ENCODE measurements around the gene TSPAN2.

Gene TSPAN2

GRCh38 chr1:115078708-115079107 lies 10.6 kb downstream of the TSPAN2 start:
- no peaks in the 10 kb centered on the region for H3K9me3 ChIP-seq (ENCODE audit: low read length)
- no peak overlapping the region for H3K4me3 ChIP-seq (ENCODE audit: low read length)
- peaks cover 5% of the 10 kb centered on the region for H3K4me1 ChIP-seq (ENCODE audit: insufficient read depth, low read length)
- no peaks in the 10 kb centered on the region for H3K36me3 ChIP-seq (ENCODE audit: insufficient read depth, low read length)
- H3K27me3 ChIP-seq (ENCODE audit: insufficient read depth, low read length): peaks cover 2% of the 10 kb centered on the region
- no peak overlapping the region for H2AFZ ChIP-seq (ENCODE audit: low read depth, low read length)

DNA sequence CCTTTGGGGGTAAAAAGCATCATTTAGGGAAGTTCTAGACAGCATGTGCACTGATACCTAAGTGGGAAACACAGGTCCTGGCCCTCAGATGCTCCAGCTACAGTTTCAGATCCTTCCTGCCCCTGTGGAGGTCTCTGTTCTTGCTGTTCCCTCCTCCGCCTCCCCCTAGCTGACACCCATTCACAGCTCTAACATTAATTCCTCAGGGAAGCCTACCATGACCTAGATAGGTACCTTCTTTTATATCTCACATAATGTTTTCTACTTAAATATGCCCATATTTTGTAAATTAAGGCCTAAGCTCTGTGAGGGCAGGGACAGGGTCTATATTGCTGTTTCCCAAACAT lies 11.3 kb downstream of the TSPAN2 start:
- H3K4me3 ChIP-seq (ENCODE audit: low read length): no peak overlapping the region

DNA sequence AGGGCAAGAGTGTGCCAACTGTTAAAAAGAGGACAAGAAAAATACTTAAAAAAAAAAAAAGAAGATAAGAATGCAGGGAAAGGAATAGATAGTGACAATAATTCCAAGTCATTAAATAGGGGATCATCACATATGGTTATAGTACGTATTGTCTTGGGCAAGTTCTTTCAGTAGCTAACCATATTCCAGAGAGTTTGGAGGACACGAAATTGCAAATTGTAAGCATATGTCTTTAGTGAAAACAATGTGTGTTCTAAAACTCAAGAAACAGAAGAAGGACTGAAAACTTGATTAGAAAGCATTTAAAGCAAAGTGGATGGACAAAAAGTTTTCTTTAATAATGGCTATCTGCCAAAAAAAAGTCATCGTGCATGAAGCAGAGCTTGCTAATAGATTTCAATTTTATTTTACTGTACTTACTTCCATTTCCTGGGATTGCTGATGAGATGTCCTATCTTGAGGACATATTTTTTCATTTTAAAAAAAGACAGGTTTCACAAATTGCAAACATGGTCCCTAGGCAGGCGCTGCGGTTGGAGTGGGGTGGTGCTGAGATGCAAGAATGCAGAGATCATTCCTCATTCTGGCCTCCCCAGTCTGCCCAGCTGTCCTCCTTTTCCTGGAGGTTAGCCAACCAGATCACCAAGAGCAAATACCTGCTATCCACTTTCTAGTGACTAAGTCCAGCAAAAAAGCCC lies 11.9 kb downstream of the TSPAN2 start:
- H3K27me3 ChIP-seq (ENCODE audit: insufficient read depth, low read length): peaks cover 2% of the 10 kb centered on the region
- no peak overlapping the region for H3K4me3 ChIP-seq (ENCODE audit: low read length)
- H3K9me3 ChIP-seq (ENCODE audit: low read length): no peaks in the 10 kb centered on the region
- no peaks in the 10 kb centered on the region for H3K36me3 ChIP-seq (ENCODE audit: insufficient read depth, low read length)
- peaks cover 5% of the 10 kb centered on the region for H3K4me1 ChIP-seq (ENCODE audit: insufficient read depth, low read length)
- H2AFZ ChIP-seq (ENCODE audit: low read depth, low read length): no peak overlapping the region

More for the DNA sequence above, 11.3 kb downstream of the TSPAN2 start:
- no peaks in the 10 kb centered on the region for H3K9me3 ChIP-seq (ENCODE audit: low read length)
- H3K36me3 ChIP-seq (ENCODE audit: insufficient read depth, low read length): no peaks in the 10 kb centered on the region
- H3K4me1 ChIP-seq (ENCODE audit: insufficient read depth, low read length): peaks cover 5% of the 10 kb centered on the region
- H2AFZ ChIP-seq (ENCODE audit: low read depth, low read length): no peak overlapping the region
- H3K27me3 ChIP-seq (ENCODE audit: insufficient read depth, low read length): peaks cover 2% of the 10 kb centered on the region

DNA sequence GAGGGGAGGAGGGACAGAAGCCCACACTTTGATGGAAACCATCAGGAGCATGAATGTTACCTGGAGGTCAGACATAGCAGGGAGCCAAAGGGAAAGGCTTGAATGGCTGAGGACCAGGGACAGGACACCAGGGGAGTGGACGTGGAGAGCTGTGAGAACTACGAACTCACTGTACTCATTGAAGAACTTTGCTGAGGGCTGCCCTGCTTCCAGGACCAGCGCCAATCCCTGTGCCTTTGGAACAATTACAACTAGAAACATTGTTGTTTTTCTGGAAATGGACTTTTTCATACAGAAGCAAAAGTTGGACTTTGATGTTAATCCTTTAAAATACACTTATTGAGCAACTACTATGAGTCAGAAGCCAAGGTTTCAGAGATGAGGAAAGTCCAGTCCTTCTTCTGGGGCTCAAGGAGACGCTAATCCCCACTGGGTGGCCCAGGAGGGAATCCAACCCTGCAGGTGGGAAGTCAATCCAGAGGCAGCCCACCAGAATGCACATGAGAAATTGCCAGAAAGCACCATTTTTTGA lies 12.9 kb downstream of the TSPAN2 start:
- Histone ChIP-seq H3K4me1 (ENCODE audit: insufficient read depth, low read length) (peaks cover 5% of the 10 kb centered on the region), H3K9me3 (ENCODE audit: low read length) (no peaks in the 10 kb centered on the region), H3K36me3 (ENCODE audit: insufficient read depth, low read length) (no peaks in the 10 kb centered on the region)

DNA sequence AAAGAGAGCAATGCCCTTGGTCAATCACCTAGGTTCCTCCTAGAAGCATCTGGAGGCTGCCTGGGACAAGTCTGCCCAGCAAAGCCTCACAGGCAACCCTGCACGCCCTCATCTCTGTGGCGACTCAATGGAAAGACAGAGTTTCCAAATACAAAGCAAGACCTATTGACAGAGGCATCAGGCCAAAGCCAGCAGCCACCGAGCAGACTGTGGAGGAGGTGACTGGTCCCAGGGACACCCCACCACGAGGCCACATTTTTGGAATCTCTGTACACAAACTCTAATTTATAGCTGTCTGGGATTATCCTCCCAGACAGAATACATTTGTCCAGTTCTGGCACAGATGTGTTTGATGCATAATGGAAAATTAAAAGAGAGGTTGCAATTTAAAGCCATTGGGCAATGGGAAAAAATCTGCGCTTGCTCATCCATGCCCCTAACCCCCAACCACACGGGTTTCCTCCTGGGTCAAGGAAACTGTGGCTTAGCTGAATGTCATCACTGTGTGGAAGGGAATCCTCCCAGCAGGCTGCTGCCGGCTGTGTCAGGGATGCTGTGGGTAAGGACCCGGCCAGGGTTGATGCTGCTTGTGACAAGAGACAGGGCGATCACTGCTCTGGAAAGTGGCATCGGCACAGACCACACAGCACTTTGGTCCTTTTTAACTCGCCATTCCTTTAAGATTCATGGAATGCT lies 14.3 kb downstream of the TSPAN2 start:
- Histone ChIP-seq H3K27me3 (ENCODE audit: insufficient read depth, low read length) (peaks cover 2% of the 10 kb centered on the region), H2AFZ (ENCODE audit: low read depth, low read length) (no peak overlapping the region), H3K4me1 (ENCODE audit: insufficient read depth, low read length) (peaks cover 5% of the 10 kb centered on the region), H3K36me3 (ENCODE audit: insufficient read depth, low read length) (no peaks in the 10 kb centered on the region), H3K4me3 (ENCODE audit: low read length) (no peak overlapping the region), H3K9me3 (ENCODE audit: low read length) (no peaks in the 10 kb centered on the region)

More for the DNA sequence above, 12.9 kb downstream of the TSPAN2 start:
- Histone ChIP-seq H3K27me3 (ENCODE audit: insufficient read depth, low read length) (peaks cover 2% of the 10 kb centered on the region), H2AFZ (ENCODE audit: low read depth, low read length) (no peak overlapping the region), H3K4me3 (ENCODE audit: low read length) (no peak overlapping the region)

GRCh38 chr1:115073298-115074087 lies 15.8 kb downstream of the TSPAN2 start:
- Histone ChIP-seq H2AFZ (ENCODE audit: low read depth, low read length) (no peak overlapping the region), H3K4me3 (ENCODE audit: low read length) (no peak overlapping the region), H3K4me1 (ENCODE audit: insufficient read depth, low read length) (no peaks in the 10 kb centered on the region), H3K27me3 (ENCODE audit: insufficient read depth, low read length) (peaks cover 2% of the 10 kb centered on the region), H3K36me3 (ENCODE audit: insufficient read depth, low read length) (no peaks in the 10 kb centered on the region), H3K9me3 (ENCODE audit: low read length) (no peaks in the 10 kb centered on the region)

GRCh38 chr1:115071012-115071664 lies 18.2 kb downstream of the TSPAN2 start:
- Histone ChIP-seq H3K9me3 (ENCODE audit: low read length) (no peaks in the 10 kb centered on the region), H3K4me1 (ENCODE audit: insufficient read depth, low read length) (no peaks in the 10 kb centered on the region), H3K27me3 (ENCODE audit: insufficient read depth, low read length) (no peaks in the 10 kb centered on the region), H3K4me3 (ENCODE audit: low read length) (no peak overlapping the region), H2AFZ (ENCODE audit: low read depth, low read length) (no peak overlapping the region), H3K36me3 (ENCODE audit: insufficient read depth, low read length) (no peaks in the 10 kb centered on the region)

DNA sequence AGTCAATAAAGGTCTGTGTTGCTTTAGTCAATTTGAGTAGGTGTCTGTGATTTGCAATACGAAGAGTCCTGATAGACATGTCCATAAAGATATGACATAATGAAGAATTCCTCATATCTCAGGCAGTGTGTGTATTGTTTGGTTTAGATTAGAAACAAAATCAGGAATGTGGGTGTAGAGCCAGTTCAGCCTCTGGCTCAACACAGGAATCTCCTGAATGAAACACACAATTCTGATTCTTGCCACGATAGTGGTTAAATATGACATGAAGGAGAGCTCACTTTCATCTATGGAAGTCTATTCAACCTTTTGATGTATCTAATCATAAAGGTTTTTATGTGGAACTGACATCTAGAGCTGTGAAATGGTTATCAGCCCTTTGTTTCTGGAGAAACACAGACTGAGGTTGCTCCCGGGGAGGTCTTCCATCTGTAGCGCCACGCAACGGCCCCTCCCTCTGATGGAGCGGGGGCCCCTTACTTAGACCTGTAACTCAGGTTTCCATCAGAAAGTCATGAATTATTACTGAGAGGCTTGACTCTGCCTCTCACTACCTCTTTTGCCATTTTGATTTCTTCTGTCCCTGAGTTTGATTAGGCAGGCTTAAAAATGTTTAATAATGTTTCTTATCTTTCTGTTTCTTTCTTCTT lies 19.5 kb downstream of the TSPAN2 start:
- H2AFZ ChIP-seq (ENCODE audit: low read depth, low read length): no peak overlapping the region
- no peaks in the 10 kb centered on the region for H3K4me1 ChIP-seq (ENCODE audit: insufficient read depth, low read length)
- H3K4me3 ChIP-seq (ENCODE audit: low read length): no peak overlapping the region
- no peaks in the 10 kb centered on the region for H3K36me3 ChIP-seq (ENCODE audit: insufficient read depth, low read length)
- no peaks in the 10 kb centered on the region for H3K27me3 ChIP-seq (ENCODE audit: insufficient read depth, low read length)
- no peaks in the 10 kb centered on the region for H3K9me3 ChIP-seq (ENCODE audit: low read length)

DNA sequence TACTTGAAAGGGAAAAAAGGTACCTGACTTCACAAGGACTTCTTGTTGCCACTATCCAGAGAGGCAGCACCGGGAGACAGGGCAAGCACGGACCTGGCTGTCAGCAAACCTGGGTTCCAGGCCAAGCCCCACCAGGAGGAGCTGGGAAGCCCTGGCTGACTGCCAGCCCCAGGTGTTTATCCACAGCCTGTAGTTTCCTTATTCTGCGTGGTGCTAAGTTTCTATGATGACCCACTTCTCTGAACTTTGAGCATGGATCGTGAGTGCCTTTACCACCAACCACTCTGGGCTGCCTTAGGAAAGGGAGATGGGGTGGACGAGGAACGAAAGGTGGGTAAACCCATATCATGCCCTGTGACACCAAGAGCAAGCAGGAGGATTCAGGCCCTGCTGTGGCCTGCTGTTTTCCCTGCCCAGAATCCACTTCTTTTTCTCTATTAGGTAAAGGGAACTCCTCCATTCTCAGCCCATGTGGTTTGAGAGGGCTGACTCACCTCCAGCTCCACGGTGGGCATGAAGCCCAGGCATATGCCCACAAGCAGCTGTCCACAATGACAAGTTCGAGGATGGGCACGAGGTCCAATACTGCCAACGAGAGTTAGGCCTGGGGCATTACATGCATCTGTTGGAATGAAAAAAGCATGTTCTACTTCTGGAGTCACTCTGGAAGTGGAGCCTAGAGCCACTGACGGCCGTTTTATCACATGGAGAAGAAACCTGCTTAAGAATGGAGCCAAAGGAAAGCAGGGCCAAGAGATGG lies 20.3 kb downstream of the TSPAN2 start:
- Histone ChIP-seq H3K27me3 (ENCODE audit: insufficient read depth, low read length) (no peaks in the 10 kb centered on the region), H3K36me3 (ENCODE audit: insufficient read depth, low read length) (no peaks in the 10 kb centered on the region), H3K4me1 (ENCODE audit: insufficient read depth, low read length) (no peaks in the 10 kb centered on the region), H2AFZ (ENCODE audit: low read depth, low read length) (no peak overlapping the region), H3K9me3 (ENCODE audit: low read length) (no peaks in the 10 kb centered on the region), H3K4me3 (ENCODE audit: low read length) (no peak overlapping the region)

DNA sequence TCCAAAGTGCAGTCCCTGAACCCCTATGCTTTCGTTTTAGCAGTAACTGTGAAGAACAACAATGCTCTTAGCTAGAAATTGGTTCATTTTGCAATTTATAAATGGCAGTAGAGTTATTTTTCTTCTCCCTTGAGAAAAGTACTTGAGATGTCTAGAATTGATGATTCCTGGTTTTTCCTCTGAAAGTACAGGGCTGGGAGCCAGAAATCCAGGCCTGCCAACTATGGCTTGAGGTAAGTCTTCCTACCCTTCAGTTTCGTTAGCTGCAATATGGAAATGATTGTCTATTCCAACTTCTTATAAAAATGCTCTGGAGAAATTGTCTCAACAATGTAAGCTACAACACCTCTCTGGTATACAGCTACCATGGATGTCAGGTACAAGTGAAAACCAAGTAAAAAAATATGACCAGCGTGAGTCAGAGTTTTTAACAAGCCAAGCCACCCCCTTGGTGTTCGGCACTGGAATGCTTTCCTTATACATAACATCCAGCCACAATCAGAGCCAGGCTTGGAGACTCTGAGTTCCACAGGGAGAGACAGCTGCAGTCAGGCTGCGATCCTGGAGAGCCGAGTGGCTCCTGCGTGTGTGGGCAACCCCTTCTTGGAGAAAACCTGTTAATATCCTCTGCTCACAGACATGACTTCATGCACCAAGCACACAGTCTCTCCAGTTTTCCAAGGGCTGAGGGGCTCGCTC lies 22.0 kb downstream of the TSPAN2 start:
- no peaks in the 10 kb centered on the region for H3K4me1 ChIP-seq (ENCODE audit: insufficient read depth, low read length)
- H2AFZ ChIP-seq (ENCODE audit: low read depth, low read length): no peak overlapping the region
- H3K27me3 ChIP-seq (ENCODE audit: insufficient read depth, low read length): no peaks in the 10 kb centered on the region
- no peaks in the 10 kb centered on the region for H3K36me3 ChIP-seq (ENCODE audit: insufficient read depth, low read length)
- H3K4me3 ChIP-seq (ENCODE audit: low read length): no peak overlapping the region
- H3K9me3 ChIP-seq (ENCODE audit: low read length): no peaks in the 10 kb centered on the region

- H3K36me3 ChIP-seq (ENCODE audit: insufficient read depth, low read length): no peaks in the 10 kb centered on the region
- no peaks in the 10 kb centered on the region for H3K9me3 ChIP-seq (ENCODE audit: low read length)
- no peak overlapping the region for H3K4me3 ChIP-seq (ENCODE audit: low read length)
- H3K4me1 ChIP-seq (ENCODE audit: insufficient read depth, low read length): no peaks in the 10 kb centered on the region
- H3K27me3 ChIP-seq (ENCODE audit: insufficient read depth, low read length): no peaks in the 10 kb centered on the region
- no peak overlapping the region for H2AFZ ChIP-seq (ENCODE audit: low read depth, low read length)
These were observed 24.3 kb downstream of the TSPAN2 start for GRCh38 chr1:115065021-115065420.

Measured in neuron (in vitro differentiated cells).